H1 (cell line): ENCODE measurements around the gene ZNF134. TPM values are rescaled to one million over a fixed set of nuclear protein-coding genes. Genes with fewer than 3 reads are reported as not detected.

Source experiments
- ASH2L ChIP-seq: fragments of 200-600, 300-600 bp; sonication (generic); IDR thresholded peaks from one replicate; pipeline ENCODE4 v1.7.1; 2017; ENCODE audit warnings: low read length
- BRCA1 ChIP-seq: IDR thresholded peaks from 2 replicates; pipeline ENCODE4 v1.6.1; 2012; ENCODE audit warnings: low read depth, low read length, improper control_type of control experiment
- CHD2 ChIP-seq: IDR thresholded peaks from 2 replicates; pipeline ENCODE4 v1.6.1; 2012; ENCODE audit warnings: low read length, improper control_type of control experiment
- CTBP2 ChIP-seq: IDR thresholded peaks from 2 replicates; pipeline ENCODE4 v1.7.0; 2011; ENCODE audit warnings: borderline replicate concordance, mild to moderate bottlenecking, moderate library complexity, mixed read lengths, low read length; ENCODE audit not compliant: insufficient read depth, insufficient read length
- FOSL1 ChIP-seq: IDR thresholded peaks from 2 replicates; pipeline ENCODE4 v1.6.1; 2011; ENCODE audit warnings: mild to moderate bottlenecking, low read depth, low read length, moderate library complexity; ENCODE audit not compliant: insufficient read depth
- HDAC2 ChIP-seq, 2 experiments: fragments of 300-600 bp in 1 of 2; sonication (generic) in 1 of 2; IDR thresholded peaks; 2 replicates each; pipeline ENCODE4 v1.6.1; 2011 to 2012; ENCODE audit warnings: low read depth in 2 of 2, low read length in 2 of 2, mild to moderate bottlenecking in 2 of 2, moderate library complexity in 2 of 2, borderline replicate concordance in 1 of 2, inconsistent platforms in 1 of 2
- JUND ChIP-seq: IDR thresholded peaks from 2 replicates; pipeline ENCODE4 v1.6.1; 2011; ENCODE audit warnings: mild to moderate bottlenecking, improper control_type of control experiment, low read length
- PHF8 ChIP-seq: fragments of 200-600 bp; sonication (generic); conservative IDR thresholded peaks from 2 replicates; pipeline ENCODE4 v1.7.1; 2012; ENCODE audit warnings: low read depth, mild to moderate bottlenecking, inconsistent platforms, low read length, moderate library complexity
- POLR2AphosphoS5 ChIP-seq: IDR thresholded peaks from 2 replicates; pipeline ENCODE4 v1.6.1; 2011; ENCODE audit warnings: low read depth, low read length
- RXRA ChIP-seq: IDR thresholded peaks from 2 replicates; pipeline ENCODE4 v1.6.1; 2011; ENCODE audit warnings: low read depth, mild to moderate bottlenecking, low read length, moderate library complexity; ENCODE audit not compliant: insufficient read depth
- SRF ChIP-seq: IDR thresholded peaks from 2 replicates; pipeline ENCODE4 v1.6.1; 2011; ENCODE audit warnings: mild to moderate bottlenecking, low read depth, low read length, moderate library complexity
- TBP ChIP-seq: IDR thresholded peaks from 2 replicates; pipeline ENCODE4 v1.6.1; 2011; ENCODE audit warnings: low read depth, low read length, improper control_type of control experiment
- polyA plus RNA-seq, 7 experiments: library from polyadenylated mRNA; depleted of rRNA in 3 of 7; stranded (reverse) in 5 of 7; unstranded in 2 of 7; fragments of >200 nt in 5 of 7; fragments of 200-250 nt in 2 of 7; gene quantifications; 1 replicate in 5 of 7; 2 replicates in 1 of 7; 4 replicates in 1 of 7; pipeline versions ENCODE4 v1.2.1 to v1.2.3, GENCODE V29; 2011 to 2013; ENCODE audit warnings: missing spikeins in 2 of 7, mixed read lengths in 2 of 7
- total RNA-seq: library from RNA; stranded (reverse); fragmentation: NEBNext Ultra II Directional; extraction: Animal tissue kit (Norgen Biotek cat#: 25700); gene quantifications from 2 replicates; pipeline ENCODE4 v1.2.1, GENCODE V29; 2021

ZNF134 gene
- total and polyA plus RNA-seq, 2 of the 8 experiments (the other 6 are each of a cell fraction or from before 2014, with no cell fraction given) = 16.6 to 54.6 TPM

DNA sequence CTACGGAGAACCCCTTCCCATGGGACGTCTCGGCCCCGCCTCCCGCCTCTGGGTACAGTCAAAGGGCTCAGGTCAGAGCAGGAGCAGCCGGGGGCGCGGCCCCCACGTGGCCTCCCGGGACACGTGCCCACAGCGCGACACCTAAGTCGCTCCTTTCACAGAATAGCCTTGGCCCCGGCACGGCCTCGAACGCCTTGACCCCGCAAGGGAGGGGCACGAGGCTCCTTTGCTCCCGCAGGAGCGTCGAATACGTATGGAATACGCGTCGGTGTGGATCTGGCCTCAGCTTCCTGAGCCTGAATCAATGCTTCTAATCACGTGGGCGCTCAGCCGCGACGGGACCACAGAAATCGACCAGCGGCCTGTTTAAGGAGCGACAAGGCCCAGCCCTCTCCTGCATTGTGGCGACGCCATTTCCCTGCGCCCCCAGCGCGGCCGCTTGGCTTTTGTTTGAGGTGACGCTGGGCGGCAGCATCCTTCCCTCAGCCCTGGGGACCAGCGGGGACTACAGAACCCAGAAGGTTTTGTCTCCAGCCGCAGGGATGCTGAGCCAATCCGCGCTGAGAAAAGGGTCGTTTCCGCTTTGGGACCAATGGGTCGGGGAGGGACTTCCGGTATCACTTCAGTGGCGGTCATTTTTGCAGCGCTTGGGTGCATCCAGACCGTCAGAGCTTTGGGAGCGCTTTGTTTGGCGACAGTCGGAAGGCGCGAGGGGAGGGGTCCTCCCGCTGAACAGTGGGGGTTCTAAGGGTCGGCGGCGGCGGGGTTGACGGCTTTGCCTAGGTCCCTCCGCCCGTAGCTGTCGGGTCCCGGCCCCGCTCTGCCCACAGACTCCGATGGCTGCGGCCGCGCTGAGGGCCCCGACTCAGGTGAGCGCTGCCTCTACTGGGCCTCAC lies 30.3 kb upstream of the ZNF134 start, which contains the start of gene ZIK1 (continued):
- no peak for TF ChIP-seq BRCA1
- peak; percentile 63; the same call in 1 of the 2 replicates for TF ChIP-seq CHD2
- no peak for TF ChIP-seq FOSL1
- TF ChIP-seq TBP = peak; percentile 78
- 0 out of 2 replicates have a peak, but pooled peaks have one; percentile 29 for TF ChIP-seq JUND
- TF ChIP-seq POLR2AphosphoS5 = peak; percentile 62
- TF ChIP-seq RXRA = no peak
- peak in 1 of 2 experiments; percentile 97; a peak in 2 of 4 replicates for TF ChIP-seq HDAC2 (IDR thresholded peaks at IDR 0.05; ENCODE audit: borderline replicate concordance in 1 of 2, low read depth in 2 of 2, low read length in 2 of 2)
- TF ChIP-seq ASH2L = peak; percentile 60
- peak; percentile 64 for TF ChIP-seq PHF8
- peak; percentile 64 for TF ChIP-seq CTBP2
- TF ChIP-seq SRF = no peak
